Liver (tissue), 9 donors: ENCODE results near the gene POU5F1. TPM values are rescaled to one million over a fixed set of nuclear protein-coding genes. Genes with fewer than 3 reads are reported as not detected.
"Not testable (repeated sequence)": the region's sequence is repeated elsewhere in the genome, so short reads cannot be mapped to it uniquely, and the experiment has no call there.

Experiments used
- DNase-seq: peaks from one replicate; pipeline ENCODE4 v3.0.0-alpha.2; 2017; ENCODE audit warnings: low spot score
- H3K27ac ChIP-seq, 2 donors: one replicate each; pipeline ENCODE4 v1.7.0; 2013; ENCODE audit warnings: inconsistent platforms in 2 of 2, low read length in 2 of 2, control low read depth in 1 of 2, low read depth in 1 of 2, mild to moderate bottlenecking in 1 of 2
- H3K27me3 ChIP-seq, 4 donors: one replicate each; pipeline versions ENCODE4 v1.6.1 to v1.7.0; 2013; ENCODE audit warnings: low read length in 3 of 4, inconsistent platforms in 1 of 4, mild to moderate bottlenecking in 1 of 4, moderate library complexity in 1 of 4; ENCODE audit not compliant: control insufficient read depth in 4 of 4, insufficient read depth in 4 of 4
- H3K36me3 ChIP-seq, 4 donors: one replicate each; pipeline versions ENCODE4 v1.6.1 to v1.7.0; 2013; ENCODE audit warnings: low read length in 3 of 4, mild to moderate bottlenecking in 3 of 4, low read depth in 1 of 4, moderate library complexity in 1 of 4; ENCODE audit not compliant: control insufficient read depth in 4 of 4, insufficient read depth in 3 of 4
- H3K4me1 ChIP-seq, 4 donors: one replicate each; pipeline versions ENCODE4 v1.6.1 to v1.7.0; 2013; ENCODE audit warnings: low read length in 3 of 4, mild to moderate bottlenecking in 3 of 4, moderate library complexity in 1 of 4; ENCODE audit not compliant: control insufficient read depth in 4 of 4, insufficient read depth in 4 of 4
- H3K4me3 ChIP-seq, 3 donors: one replicate each; pipeline versions ENCODE4 v1.6.1 to v1.7.0; 2013; ENCODE audit warnings: low read length in 3 of 3, control low read depth in 1 of 3, low read depth in 1 of 3, mild to moderate bottlenecking in 1 of 3
- H3K9ac ChIP-seq, 2 donors: one replicate each; pipeline ENCODE4 v1.7.0; 2013; ENCODE audit warnings: low read length in 2 of 2, mild to moderate bottlenecking in 2 of 2, moderate library complexity in 2 of 2, control low read depth in 1 of 2, low read depth in 1 of 2
- H3K9me3 ChIP-seq, 4 donors: one replicate each; pipeline versions ENCODE4 v1.6.1 to v1.7.0; 2013; ENCODE audit warnings: low read length in 3 of 4; ENCODE audit not compliant: control insufficient read depth in 4 of 4
- ATF3 ChIP-seq: IDR thresholded peaks from 2 replicates; pipeline ENCODE4 v1.6.1; 2016; ENCODE audit warnings: antibody characterized with exemption
- CTCF ChIP-seq: fragments of 150-350 bp; IDR thresholded peaks from 2 replicates; pipeline ENCODE4 v1.5.1; 2017; ENCODE audit warnings: improper control_type of control experiment, low read depth, low read length; ENCODE audit not compliant: missing input control
- EGR1 ChIP-seq, 2 donors: IDR thresholded peaks; 2 replicates each; pipeline ENCODE4 v1.6.1; 2016 to 2018; ENCODE audit warnings: antibody characterized with exemption in 2 of 2, low read depth in 2 of 2
- FOXA1 ChIP-seq: IDR thresholded peaks from 2 replicates; pipeline ENCODE4 v1.6.1; 2016; ENCODE audit warnings: antibody characterized with exemption
- FOXA2 ChIP-seq: IDR thresholded peaks from 2 replicates; pipeline ENCODE4 v1.6.1; 2016; ENCODE audit warnings: antibody characterized with exemption
- GABPA ChIP-seq, 2 donors: IDR thresholded peaks in 1 of 2; conservative IDR thresholded peaks in 1 of 2; 2 replicates each; pipeline ENCODE4 v1.6.1; 2016; ENCODE audit warnings: antibody characterized with exemption in 2 of 2, mild to moderate bottlenecking in 1 of 2, moderate library complexity in 1 of 2
- HNF4A ChIP-seq, 2 donors: conservative IDR thresholded peaks; 2 replicates each; pipeline ENCODE4 v1.6.1; 2016; ENCODE audit warnings: antibody characterized with exemption in 2 of 2, mild to moderate bottlenecking in 2 of 2
- HNF4G ChIP-seq: IDR thresholded peaks from 2 replicates; pipeline ENCODE4 v1.6.1; 2016; ENCODE audit warnings: antibody characterized with exemption
- JUND ChIP-seq, 2 donors: IDR thresholded peaks; 2 replicates each; pipeline ENCODE4 v1.6.1; 2016; ENCODE audit warnings: antibody characterized with exemption in 2 of 2
- MAX ChIP-seq: IDR thresholded peaks from 2 replicates; pipeline ENCODE4 v1.6.1; 2016; ENCODE audit warnings: antibody characterized with exemption
- RAD21 ChIP-seq, 2 donors: IDR thresholded peaks; 2 replicates each; pipeline ENCODE4 v1.6.1; 2016; ENCODE audit warnings: antibody characterized with exemption in 2 of 2, mild to moderate bottlenecking in 2 of 2
- REST ChIP-seq: IDR thresholded peaks from 2 replicates; pipeline ENCODE4 v1.6.1; 2016; ENCODE audit warnings: antibody characterized with exemption, mild to moderate bottlenecking
- SP1 ChIP-seq: IDR thresholded peaks from 2 replicates; pipeline ENCODE4 v1.6.1; 2018; ENCODE audit warnings: antibody characterized with exemption, mild to moderate bottlenecking
- TAF1 ChIP-seq: conservative IDR thresholded peaks from 2 replicates; pipeline ENCODE4 v1.6.1; 2016; ENCODE audit warnings: antibody characterized with exemption, mild to moderate bottlenecking
- YY1 ChIP-seq: IDR thresholded peaks from 2 replicates; pipeline ENCODE4 v1.6.1; 2016; ENCODE audit warnings: antibody characterized with exemption, mild to moderate bottlenecking
- ZBTB33 ChIP-seq: IDR thresholded peaks from 2 replicates; pipeline ENCODE4 v1.6.1; 2016; ENCODE audit warnings: antibody characterized with exemption
- WGBS: extraction: QIAGEN DNeasy Blood & Tissue Kit; methylation state at CpG from one replicate; pipeline ENCODE4 v1.1.7; 2013; 5-methylcytosine and 5-hydroxymethylcytosine counted together
- polyA plus RNA-seq, 2 donors: library from polyadenylated mRNA; stranded (reverse) in 1 of 2; unstranded in 1 of 2; fragments of 200-250 nt in 1 of 2; fragments of >200 nt in 1 of 2; fragmentation: Nextera tagmentation in 1 of 2; extraction: Ambion mirVana in 1 of 2; gene quantifications; one replicate each; pipeline versions ENCODE4 v1.2.1 to v1.2.3, GENCODE V29; 2013 to 2015
- total RNA-seq, 2 donors: library from RNA; depleted of rRNA; stranded (reverse); fragments of >200 nt; gene quantifications; one replicate each; pipeline ENCODE4 v1.2.3, GENCODE V29; 2014
- donor health status: healthy.
- donor health status: healthy.
- donor health status: healthy.
- donor health status: healthy.
- donor health status: healthy.

The POU5F1 gene
- total and polyA plus RNA-seq, 4 donors: 0.32 to 3.2 TPM; not detected in 2

- H3K9me3 ChIP-seq: peaks cover 0 to 2% (median 0%) of the 10 kb centered on the region in 4 donors
- no peaks in the 10 kb centered on the region for H3K27me3 ChIP-seq
- H3K4me3 ChIP-seq: no peak overlapping the region
- TF ChIP-seq HNF4G (no peak), REST (no peak), FOXA1 (no peak), FOXA2 (no peak), TAF1 (no peak), YY1 (no peak), HNF4A (conservative IDR thresholded peaks at IDR 0.05) (no peak), SP1 (no peak)
- H3K9ac ChIP-seq: no peak overlapping the region
- H3K36me3 ChIP-seq: no peaks in the 10 kb centered on the region
- no peak for DNase-seq
- H3K4me1 ChIP-seq: no peaks in the 10 kb centered on the region
- 89% methylated on average over 7 of the region's 7 CpGs for WGBS
- peak overlapping the region in 1 of 2 donors; percentile 75 for H3K27ac ChIP-seq
Observed at GRCh38 chr6:31216208-31216898, 45.9 kb upstream of the POU5F1 start.

- H3K4me1 ChIP-seq, H3K9me3 ChIP-seq, H3K4me3 ChIP-seq, H3K27ac ChIP-seq, H3K36me3 ChIP-seq, H3K27me3 ChIP-seq, H3K9ac ChIP-seq, DNase-seq: not testable (repeated sequence)
- WGBS: 54% methylated on average over 2 of the region's 2 CpGs
Observed at GRCh38 chr6:31215216-31215615, 44.7 kb upstream of the POU5F1 start.

- peaks cover 0 to under 1% (median 0%) of the 10 kb centered on the region in 4 donors for H3K4me1 ChIP-seq
- H3K27ac ChIP-seq: no peak overlapping the region
- H3K36me3 ChIP-seq: no peaks in the 10 kb centered on the region
- WGBS: 92% methylated on average over 1 of the region's 1 CpG
- H3K9ac ChIP-seq: no peak overlapping the region
- TF ChIP-seq HNF4A (conservative IDR thresholded peaks at IDR 0.05) (no peak), FOXA1 (no peak), ZBTB33 (no peak), GABPA (IDR thresholded peaks at IDR 0.05 in 1 of 2, conservative IDR thresholded peaks at IDR 0.05 in 1 of 2) (no peak), REST (no peak), MAX (no peak), RAD21 (IDR thresholded peaks at IDR 0.05) (no peak), JUND (IDR thresholded peaks at IDR 0.05) (no peak), YY1 (no peak), EGR1 (IDR thresholded peaks at IDR 0.05; ENCODE audit: low read depth in 2 of 2) (no peak), SP1 (no peak), HNF4G (no peak), ATF3 (no peak), CTCF (no peak)
- DNase-seq: no peak
- H3K27me3 ChIP-seq: no peaks in the 10 kb centered on the region
- no peak overlapping the region for H3K4me3 ChIP-seq
- peaks cover 0 to 2% (median 0%) of the 10 kb centered on the region in 4 donors for H3K9me3 ChIP-seq
Observed at GRCh38 chr6:31214516-31214915, 44.0 kb upstream of the POU5F1 start.
